WTC11 (cell line): ENCODE data around the gene OXER1. TPM values are rescaled to one million over a fixed set of nuclear protein-coding genes. Genes with fewer than 3 reads are reported as not detected.

Experiments
- ATAC-seq: fragments of 200-7000 bp; cut with Tn5 transposase; 2 replicates; pipeline ENCODE4 v1.10.0; 2021; ENCODE audit warnings: mild to moderate bottlenecking, moderate library complexity
- CTCF ChIA-PET: fragments of 300-600 bp; sonication (Branson Sonifier 250); formaldehyde crosslinking; loops from one replicate; lab custom pipeline; 2021; ENCODE audit warnings: antibody characterized with exemption; lab: Charles Lee
- POLR2A ChIA-PET: fragments of 350-600 bp; sonication (Branson Sonifier 250); formaldehyde crosslinking; loops from one replicate; lab custom pipeline; 2021; ENCODE audit warnings: antibody characterized with exemption; lab: Charles Lee
- DNase-seq: peaks from one replicate; pipeline ENCODE4 v3.0.0; 2021; ENCODE audit warnings: low spot score
- H3K27ac Mint-ChIP-seq: 2 replicates; pipeline ENCODE4 v1.8.0; 2021; ENCODE audit warnings: mixed read lengths
- H3K27me3 Mint-ChIP-seq: 2 replicates; pipeline ENCODE4 v1.8.0; 2021; ENCODE audit warnings: low read depth, mild to moderate bottlenecking, moderate library complexity, mixed read lengths
- H3K36me3 Mint-ChIP-seq: 2 replicates; pipeline ENCODE4 v1.8.0; 2021; ENCODE audit warnings: mixed read lengths
- H3K4me1 Mint-ChIP-seq: 2 replicates; pipeline ENCODE4 v1.8.0; 2022; ENCODE audit warnings: mixed read lengths
- H3K4me3 Mint-ChIP-seq: 2 replicates; pipeline ENCODE4 v1.8.0; 2021; ENCODE audit warnings: mild to moderate bottlenecking, moderate library complexity, mixed read lengths
- H3K9me3 Mint-ChIP-seq: 2 replicates; pipeline ENCODE4 v1.8.0; 2021; ENCODE audit warnings: mixed read lengths
- ATF3 ChIP-seq: sonication (generic); formaldehyde crosslinking; conservative IDR thresholded peaks from 2 replicates; pipeline ENCODE4 v1.8.1; 2022; ENCODE audit warnings: mild to moderate bottlenecking, missing genetic modification reagents
- ESRRA ChIP-seq: sonication (generic); formaldehyde crosslinking; IDR thresholded peaks from 2 replicates; pipeline ENCODE4 v1.8.1; 2022; ENCODE audit warnings: mild to moderate bottlenecking, missing genetic modification reagents, borderline replicate concordance
- FOXK1 ChIP-seq: sonication (generic); formaldehyde crosslinking; IDR thresholded peaks from 2 replicates; pipeline ENCODE4 v1.8.0; 2022; ENCODE audit warnings: mild to moderate bottlenecking, moderate library complexity, missing genetic modification reagents
- STAT6 ChIP-seq: sonication (generic); formaldehyde crosslinking; conservative IDR thresholded peaks from 2 replicates; pipeline ENCODE4 v1.8.1; 2023; ENCODE audit warnings: mild to moderate bottlenecking, low read depth, missing genetic modification reagents, moderate library complexity
- ZNF121 ChIP-seq: sonication (generic); formaldehyde crosslinking; IDR thresholded peaks from 2 replicates; pipeline ENCODE4 v1.8.0; 2023; ENCODE audit warnings: missing genetic modification reagents
- ZNF396 ChIP-seq: fragments of 250-450 bp; sonication (Bioruptor Pico); IDR thresholded peaks from 2 replicates; pipeline ENCODE4 v1.8.0; 2021; ENCODE audit warnings: mild to moderate bottlenecking, moderate library complexity, borderline replicate concordance
- ZNF532 ChIP-seq: fragments of 250-450 bp; sonication (Bioruptor Pico); IDR thresholded peaks from 2 replicates; pipeline ENCODE4 v1.9.0; 2021; ENCODE audit warnings: mild to moderate bottlenecking, borderline replicate concordance
- total RNA-seq: library from RNA; stranded (reverse); gene quantifications from 3 replicates; pipeline ENCODE4 v1.2.3, GENCODE V29; 2021
- TF ChIP-seq, protein P1 (sequence below): fragments of 200-600 bp; IDR thresholded peaks from 2 replicates; pipeline ENCODE4 v1.8.0; 2022; ENCODE audit warnings: antibody characterized with exemption
- TF ChIP-seq, protein P2 (sequence below): fragments of 250-450 bp; sonication (Bioruptor Pico); IDR thresholded peaks from 2 replicates; pipeline ENCODE4 v1.9.0; 2021; ENCODE audit warnings: mild to moderate bottlenecking
- TF ChIP-seq, protein P3 (sequence below): sonication (generic); formaldehyde crosslinking; IDR thresholded peaks from 2 replicates; pipeline ENCODE4 v1.8.1; 2023; ENCODE audit warnings: mild to moderate bottlenecking, missing genetic modification reagents

OXER1 gene
- total RNA-seq, 1 experiment from 2014 or later: 2.6 TPM

DNA sequence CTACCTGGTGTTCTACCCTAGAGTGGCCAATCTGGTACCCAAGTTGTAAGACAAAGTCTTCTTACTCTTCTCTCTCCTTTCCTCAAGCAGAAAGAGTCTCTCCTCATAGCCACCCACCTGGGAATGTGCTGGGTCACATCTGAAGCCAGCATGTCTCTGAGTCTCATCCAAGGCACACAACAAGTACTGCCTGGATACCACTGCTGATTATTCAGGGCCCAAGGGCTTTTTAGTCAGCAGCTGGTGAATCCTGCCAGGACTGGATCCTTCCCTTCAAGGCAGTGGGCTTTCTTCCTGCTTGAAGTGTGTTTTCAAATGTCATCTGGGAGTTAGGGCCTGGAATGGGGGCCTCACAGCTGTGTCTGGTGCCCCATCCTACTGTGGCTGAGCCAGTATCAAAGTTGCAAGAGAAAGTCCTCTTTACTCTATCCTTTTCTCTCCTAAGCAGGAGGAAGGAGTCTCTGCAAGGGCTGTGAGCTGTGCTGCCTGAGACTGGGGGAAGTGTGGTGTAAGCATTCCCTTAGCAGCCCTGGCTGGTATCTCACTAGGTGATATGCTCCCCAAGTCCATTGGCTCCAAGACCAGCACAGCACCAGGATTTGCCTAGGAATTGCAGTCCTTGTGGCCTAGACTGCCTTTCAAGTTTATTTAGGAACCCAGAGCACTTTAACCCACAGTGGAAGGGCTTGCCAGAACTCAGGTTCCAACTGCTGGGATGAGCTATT is 27.2 kb downstream of the OXER1 start:
- Mint-ChIP-seq H3K27me3 (no peaks in the 10 kb centered on the region), H3K4me3 (no peak overlapping the region), H3K4me1 (peaks cover 24% of the 10 kb centered on the region), H3K9me3 (peaks cover 49% of the 10 kb centered on the region), H3K27ac (peak overlapping the region; percentile 47), H3K36me3 (peaks cover 74% of the 10 kb centered on the region)
- CTCF ChIA-PET: no interaction called here
- DNase-seq: no peak
- POLR2A ChIA-PET: no interaction called here
- peak; percentile 67 for ATAC-seq
- TF ChIP-seq ZNF121 (CRISPR knock-in tag) (no peak), ZNF532 (no peak), ZNF396 (CRISPR knock-in tag) (no peak), STAT6 (CRISPR knock-in tag) (no peak), ATF3 (CRISPR knock-in tag) (no peak), FOXK1 (no peak), ESRRA (CRISPR knock-in tag) (no peak)
- TF ChIP-seq, protein P1, sequence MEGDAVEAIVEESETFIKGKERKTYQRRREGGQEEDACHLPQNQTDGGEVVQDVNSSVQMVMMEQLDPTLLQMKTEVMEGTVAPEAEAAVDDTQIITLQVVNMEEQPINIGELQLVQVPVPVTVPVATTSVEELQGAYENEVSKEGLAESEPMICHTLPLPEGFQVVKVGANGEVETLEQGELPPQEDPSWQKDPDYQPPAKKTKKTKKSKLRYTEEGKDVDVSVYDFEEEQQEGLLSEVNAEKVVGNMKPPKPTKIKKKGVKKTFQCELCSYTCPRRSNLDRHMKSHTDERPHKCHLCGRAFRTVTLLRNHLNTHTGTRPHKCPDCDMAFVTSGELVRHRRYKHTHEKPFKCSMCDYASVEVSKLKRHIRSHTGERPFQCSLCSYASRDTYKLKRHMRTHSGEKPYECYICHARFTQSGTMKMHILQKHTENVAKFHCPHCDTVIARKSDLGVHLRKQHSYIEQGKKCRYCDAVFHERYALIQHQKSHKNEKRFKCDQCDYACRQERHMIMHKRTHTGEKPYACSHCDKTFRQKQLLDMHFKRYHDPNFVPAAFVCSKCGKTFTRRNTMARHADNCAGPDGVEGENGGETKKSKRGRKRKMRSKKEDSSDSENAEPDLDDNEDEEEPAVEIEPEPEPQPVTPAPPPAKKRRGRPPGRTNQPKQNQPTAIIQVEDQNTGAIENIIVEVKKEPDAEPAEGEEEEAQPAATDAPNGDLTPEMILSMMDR: no peak
- TF ChIP-seq, protein P2, sequence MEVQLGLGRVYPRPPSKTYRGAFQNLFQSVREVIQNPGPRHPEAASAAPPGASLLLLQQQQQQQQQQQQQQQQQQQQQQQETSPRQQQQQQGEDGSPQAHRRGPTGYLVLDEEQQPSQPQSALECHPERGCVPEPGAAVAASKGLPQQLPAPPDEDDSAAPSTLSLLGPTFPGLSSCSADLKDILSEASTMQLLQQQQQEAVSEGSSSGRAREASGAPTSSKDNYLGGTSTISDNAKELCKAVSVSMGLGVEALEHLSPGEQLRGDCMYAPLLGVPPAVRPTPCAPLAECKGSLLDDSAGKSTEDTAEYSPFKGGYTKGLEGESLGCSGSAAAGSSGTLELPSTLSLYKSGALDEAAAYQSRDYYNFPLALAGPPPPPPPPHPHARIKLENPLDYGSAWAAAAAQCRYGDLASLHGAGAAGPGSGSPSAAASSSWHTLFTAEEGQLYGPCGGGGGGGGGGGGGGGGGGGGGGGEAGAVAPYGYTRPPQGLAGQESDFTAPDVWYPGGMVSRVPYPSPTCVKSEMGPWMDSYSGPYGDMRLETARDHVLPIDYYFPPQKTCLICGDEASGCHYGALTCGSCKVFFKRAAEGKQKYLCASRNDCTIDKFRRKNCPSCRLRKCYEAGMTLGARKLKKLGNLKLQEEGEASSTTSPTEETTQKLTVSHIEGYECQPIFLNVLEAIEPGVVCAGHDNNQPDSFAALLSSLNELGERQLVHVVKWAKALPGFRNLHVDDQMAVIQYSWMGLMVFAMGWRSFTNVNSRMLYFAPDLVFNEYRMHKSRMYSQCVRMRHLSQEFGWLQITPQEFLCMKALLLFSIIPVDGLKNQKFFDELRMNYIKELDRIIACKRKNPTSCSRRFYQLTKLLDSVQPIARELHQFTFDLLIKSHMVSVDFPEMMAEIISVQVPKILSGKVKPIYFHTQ (CRISPR knock-in tag): no peak
- TF ChIP-seq, protein P3, sequence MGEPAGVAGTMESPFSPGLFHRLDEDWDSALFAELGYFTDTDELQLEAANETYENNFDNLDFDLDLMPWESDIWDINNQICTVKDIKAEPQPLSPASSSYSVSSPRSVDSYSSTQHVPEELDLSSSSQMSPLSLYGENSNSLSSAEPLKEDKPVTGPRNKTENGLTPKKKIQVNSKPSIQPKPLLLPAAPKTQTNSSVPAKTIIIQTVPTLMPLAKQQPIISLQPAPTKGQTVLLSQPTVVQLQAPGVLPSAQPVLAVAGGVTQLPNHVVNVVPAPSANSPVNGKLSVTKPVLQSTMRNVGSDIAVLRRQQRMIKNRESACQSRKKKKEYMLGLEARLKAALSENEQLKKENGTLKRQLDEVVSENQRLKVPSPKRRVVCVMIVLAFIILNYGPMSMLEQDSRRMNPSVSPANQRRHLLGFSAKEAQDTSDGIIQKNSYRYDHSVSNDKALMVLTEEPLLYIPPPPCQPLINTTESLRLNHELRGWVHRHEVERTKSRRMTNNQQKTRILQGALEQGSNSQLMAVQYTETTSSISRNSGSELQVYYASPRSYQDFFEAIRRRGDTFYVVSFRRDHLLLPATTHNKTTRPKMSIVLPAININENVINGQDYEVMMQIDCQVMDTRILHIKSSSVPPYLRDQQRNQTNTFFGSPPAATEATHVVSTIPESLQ: no peak
